Measurements from ENCODE around the gene NAP1L4.

NAP1L4 gene

DNA sequence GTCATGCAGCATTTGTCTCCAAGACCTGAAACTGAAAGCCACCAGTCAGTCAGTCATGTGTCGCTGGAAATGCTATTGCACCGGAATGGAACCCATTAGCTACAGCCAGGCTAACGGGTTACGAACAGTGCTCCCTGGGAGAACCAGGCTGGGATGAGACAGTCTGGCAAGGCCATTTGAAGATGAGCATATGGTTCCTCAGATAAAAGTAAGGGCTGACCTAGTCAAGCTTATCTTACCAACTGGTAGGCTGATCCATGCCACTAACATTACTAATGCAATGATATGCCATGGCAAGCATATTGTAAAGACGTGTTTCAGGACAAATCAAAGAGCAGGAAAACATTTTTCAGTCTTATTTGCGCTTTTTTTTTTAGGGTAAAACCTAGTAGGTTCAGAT, 28.4 kb downstream of the NAP1L4 start:
- H3K4me3 Mint-ChIP-seq, result no peak overlapping the region
- no peak for ATAC-seq
- no peaks in the 10 kb centered on the region for H3K9me3 Mint-ChIP-seq
- peaks cover 78% of the 10 kb centered on the region for H3K36me3 Mint-ChIP-seq
- no peak overlapping the region for H3K27ac Mint-ChIP-seq
- H3K4me1 Mint-ChIP-seq, result peaks cover 24% of the 10 kb centered on the region
- H3K27me3 Mint-ChIP-seq, result no peaks in the 10 kb centered on the region

DNA sequence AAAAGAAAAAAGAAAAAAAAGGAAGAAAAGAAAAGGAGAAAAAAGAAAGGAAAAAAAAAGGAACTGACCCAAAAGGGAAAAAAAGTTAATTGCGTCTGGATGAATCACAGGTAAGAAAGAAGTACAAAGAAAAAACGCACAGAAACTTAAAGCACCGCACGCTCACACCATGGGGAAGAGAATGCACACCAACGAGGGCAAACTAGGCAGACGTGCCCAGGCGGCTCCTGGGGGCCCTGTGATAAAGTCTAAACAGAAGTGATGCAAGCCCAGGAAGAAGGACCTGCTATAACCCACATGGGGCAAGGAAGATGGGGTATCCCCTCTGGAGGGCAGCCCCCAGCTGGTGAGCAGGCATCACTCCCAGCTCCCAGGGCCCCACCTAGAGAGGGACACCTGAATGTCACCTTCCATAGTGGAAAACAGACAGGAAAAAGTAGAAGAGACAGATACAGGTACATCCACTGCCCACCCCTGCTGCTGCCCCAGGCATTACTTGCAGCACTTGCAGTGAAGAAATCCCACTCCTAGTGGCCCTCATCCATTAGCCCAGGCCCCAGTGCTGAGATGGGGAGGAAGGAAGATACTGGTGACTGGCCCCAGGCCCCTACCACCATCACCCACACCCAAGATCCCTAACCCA, 28.9 kb downstream of the NAP1L4 start:
- H3K27me3 Mint-ChIP-seq, result no peaks in the 10 kb centered on the region
- H3K4me3 Mint-ChIP-seq, result no peak overlapping the region
- ATAC-seq, result no peak
- peaks cover 83% of the 10 kb centered on the region for H3K36me3 Mint-ChIP-seq
- no peaks in the 10 kb centered on the region for H3K9me3 Mint-ChIP-seq
- H3K27ac Mint-ChIP-seq, result peak overlapping the region; percentile 32
- H3K4me1 Mint-ChIP-seq, result peaks cover 24% of the 10 kb centered on the region

DNA sequence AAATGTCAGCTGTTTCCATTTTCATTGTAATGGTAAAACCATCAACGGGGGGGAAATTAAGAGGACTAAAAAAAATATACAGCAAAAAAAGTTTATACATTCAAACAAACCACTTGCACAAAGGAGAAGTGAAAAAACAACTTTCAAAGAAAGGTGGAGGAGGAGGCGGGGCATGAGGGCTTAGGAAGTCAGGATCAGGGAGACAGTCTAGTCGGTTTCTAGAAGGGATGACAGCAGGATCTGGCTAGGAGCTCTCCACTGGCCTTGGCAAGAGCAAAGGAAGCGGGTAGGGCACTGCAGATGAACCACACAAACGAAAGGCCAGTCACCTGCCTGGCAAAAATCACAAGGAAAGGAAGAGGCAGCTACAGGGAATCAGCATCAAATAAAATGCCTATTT, 31.0 kb downstream of the NAP1L4 start:
- H3K4me1 Mint-ChIP-seq, result peaks cover 24% of the 10 kb centered on the region
- H3K9me3 Mint-ChIP-seq, result no peaks in the 10 kb centered on the region
- H3K27ac Mint-ChIP-seq, result peak overlapping the region; percentile 53
- H3K4me3 Mint-ChIP-seq, result no peak overlapping the region
- no peak for ATAC-seq
- no peaks in the 10 kb centered on the region for H3K27me3 Mint-ChIP-seq
- H3K36me3 Mint-ChIP-seq, result peaks cover 83% of the 10 kb centered on the region

DNA sequence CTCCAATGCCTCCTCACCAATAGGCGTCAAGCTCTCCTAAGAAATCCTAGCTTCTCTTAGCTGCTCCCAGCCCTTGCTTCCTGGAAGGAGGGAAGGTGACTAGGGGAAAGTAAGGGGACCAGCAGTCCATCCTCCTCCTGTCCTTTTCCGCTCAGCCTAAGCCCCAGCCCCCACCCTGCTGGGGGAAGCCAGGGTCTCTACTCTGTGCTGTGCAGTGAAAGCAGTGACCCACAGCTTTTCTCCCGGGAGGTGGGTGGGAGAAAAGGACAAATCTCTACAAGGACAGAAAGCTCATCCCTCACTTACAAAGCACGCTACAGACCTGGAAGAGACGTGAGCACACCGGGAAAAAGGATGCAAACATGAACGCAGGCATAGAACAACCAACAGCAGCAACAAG, 32.0 kb downstream of the NAP1L4 start:
- Mint-ChIP-seq H3K27ac (no peak overlapping the region), H3K27me3 (no peaks in the 10 kb centered on the region), H3K36me3 (peaks cover 85% of the 10 kb centered on the region), H3K4me3 (no peak overlapping the region), H3K9me3 (no peaks in the 10 kb centered on the region), H3K4me1 (peaks cover 24% of the 10 kb centered on the region)
- no peak for ATAC-seq

DNA sequence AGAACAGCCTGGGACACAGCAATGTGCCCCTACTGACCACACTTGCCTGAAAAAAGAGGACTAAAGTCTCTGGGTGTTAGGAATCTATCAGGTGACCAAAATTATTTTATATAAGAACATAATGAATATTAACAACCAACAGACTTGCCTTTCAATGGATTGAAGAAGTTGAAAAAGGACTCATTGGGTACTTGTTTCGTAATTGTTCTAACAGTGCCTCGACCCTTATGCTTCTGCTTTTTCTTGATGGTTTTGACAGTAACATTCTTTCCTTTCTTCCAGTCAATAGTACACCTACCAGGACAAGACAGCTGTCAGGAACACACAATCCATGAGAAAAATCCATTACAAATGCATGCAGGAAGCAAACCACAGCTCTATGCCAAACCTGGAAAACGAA, 33.9 kb downstream of the NAP1L4 start:
- peaks cover 23% of the 10 kb centered on the region for H3K4me1 Mint-ChIP-seq
- H3K27ac Mint-ChIP-seq, result no peak overlapping the region
- no peaks in the 10 kb centered on the region for H3K9me3 Mint-ChIP-seq
- H3K4me3 Mint-ChIP-seq, result no peak overlapping the region
- H3K36me3 Mint-ChIP-seq, result peaks cover 74% of the 10 kb centered on the region
- H3K27me3 Mint-ChIP-seq, result no peaks in the 10 kb centered on the region
- ATAC-seq, result no peak

DNA sequence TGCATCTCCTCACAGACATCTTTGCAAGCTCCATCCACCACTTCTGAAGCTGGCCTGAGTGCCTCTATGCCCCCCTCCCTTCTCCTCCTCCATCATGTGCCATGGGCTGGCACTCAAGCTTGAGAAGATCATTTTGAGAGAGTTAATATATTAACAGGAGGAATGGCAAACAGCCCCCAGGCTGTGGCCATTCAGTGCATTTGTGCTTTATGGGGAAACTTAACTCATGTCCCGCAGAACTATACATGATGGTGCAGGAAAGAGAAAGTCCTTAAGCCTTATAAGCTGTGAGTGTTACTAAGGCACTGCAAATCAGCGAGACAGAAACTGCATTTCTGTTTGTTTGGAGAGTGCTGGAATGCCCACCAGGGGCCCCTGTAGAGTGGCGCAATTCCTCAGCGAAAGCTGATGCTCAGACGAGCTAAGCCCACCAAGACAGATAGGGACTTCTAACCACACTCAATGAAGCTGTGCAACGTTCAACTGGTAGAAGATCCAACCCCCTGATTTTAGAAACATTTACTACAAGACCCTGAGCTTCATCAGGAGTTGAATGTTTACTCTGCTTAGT, 36.1 kb downstream of the NAP1L4 start:
- Mint-ChIP-seq H3K9me3 (no peaks in the 10 kb centered on the region), H3K27me3 (no peaks in the 10 kb centered on the region), H3K27ac (no peak overlapping the region), H3K4me3 (no peak overlapping the region), H3K4me1 (peaks cover 2% of the 10 kb centered on the region), H3K36me3 (peaks cover 69% of the 10 kb centered on the region)
- no peak for ATAC-seq

DNA sequence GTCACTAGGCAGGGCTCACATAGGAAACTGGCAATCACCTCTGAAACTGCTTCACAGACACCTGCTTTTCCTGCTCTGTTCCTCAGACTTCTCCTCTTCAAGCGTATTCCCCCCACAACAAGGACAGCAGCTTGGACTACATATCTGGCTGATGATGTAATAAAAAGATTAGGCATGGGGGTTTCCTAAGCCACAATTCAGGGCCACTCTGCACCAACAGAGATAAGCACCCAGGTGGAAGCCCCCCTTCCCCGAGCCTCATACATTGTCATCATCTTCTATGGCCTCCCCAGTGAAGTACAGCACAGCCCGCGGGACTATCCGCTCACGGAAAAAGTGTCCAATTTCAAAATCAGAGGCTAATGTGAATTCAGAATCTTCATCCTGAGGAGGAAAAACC, 37.9 kb downstream of the NAP1L4 start:
- ATAC-seq, result no peak
- no peak overlapping the region for H3K27ac Mint-ChIP-seq
- no peaks in the 10 kb centered on the region for H3K9me3 Mint-ChIP-seq
- H3K4me3 Mint-ChIP-seq, result no peak overlapping the region
- H3K4me1 Mint-ChIP-seq, result no peaks in the 10 kb centered on the region
- no peaks in the 10 kb centered on the region for H3K27me3 Mint-ChIP-seq
- peaks cover 74% of the 10 kb centered on the region for H3K36me3 Mint-ChIP-seq

DNA sequence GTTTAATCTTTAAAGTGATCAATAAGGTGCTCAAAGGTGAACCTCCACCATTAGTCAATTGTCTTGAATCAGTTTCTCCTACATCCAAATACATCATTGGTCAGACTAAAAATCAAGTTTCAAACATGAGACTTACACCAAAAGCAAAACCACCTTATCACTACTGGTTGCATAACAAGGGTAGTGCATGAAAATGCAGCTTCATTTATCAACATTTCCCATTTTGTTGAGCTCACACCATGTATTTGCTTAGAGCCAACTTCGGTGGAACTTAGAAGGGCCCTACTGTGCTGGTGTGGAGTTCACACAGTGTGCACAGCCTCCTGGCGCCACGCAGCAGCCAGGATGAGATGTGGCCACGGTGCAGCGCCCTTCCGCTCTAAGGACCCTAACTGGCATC, 39.8 kb downstream of the NAP1L4 start:
- no peaks in the 10 kb centered on the region for H3K4me1 Mint-ChIP-seq

DNA sequence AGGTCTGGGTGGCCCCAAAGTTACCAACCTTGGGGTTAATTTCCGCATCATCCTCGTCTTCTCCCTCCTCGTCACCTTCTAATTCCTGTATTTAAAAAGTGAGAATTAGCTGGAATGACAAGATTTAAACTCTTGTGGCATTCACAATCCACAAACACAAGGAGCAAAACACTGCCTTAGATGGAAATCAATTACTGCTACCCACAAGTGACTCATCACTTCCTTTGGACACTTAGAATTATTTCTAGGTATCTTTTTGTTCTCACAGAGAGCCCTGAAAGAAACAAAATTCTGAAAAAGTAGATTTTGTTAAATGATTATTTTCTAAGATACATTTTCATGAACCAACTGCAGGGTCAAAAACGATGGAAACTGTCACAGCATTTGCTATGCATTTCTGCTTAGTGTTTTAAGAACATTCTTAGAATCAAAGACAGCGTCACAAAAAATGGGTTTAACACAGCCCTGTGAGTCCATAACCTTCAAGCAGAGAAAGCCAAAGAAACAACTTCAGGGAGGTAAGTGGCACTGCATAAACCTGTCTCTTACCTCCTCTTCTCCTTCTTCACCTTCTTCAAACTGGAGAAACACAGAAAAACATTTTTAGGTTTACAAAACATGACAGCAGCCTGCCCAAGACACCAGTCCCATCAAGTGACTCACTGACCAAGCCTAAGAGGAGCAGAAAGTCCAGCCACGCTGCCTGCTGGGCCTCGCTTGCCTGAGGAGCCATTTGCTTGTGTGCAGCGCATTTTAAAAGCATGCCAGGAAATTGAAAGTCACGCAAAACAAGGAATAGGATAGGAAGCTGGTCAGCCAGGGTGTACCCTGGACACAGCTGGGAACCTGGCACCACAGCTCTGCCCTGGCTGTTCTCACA, 40.7 kb downstream of the NAP1L4 start:
- Mint-ChIP-seq H3K27me3 (no peaks in the 10 kb centered on the region), H3K4me3 (no peak overlapping the region), H3K9me3 (no peaks in the 10 kb centered on the region), H3K36me3 (peaks cover 77% of the 10 kb centered on the region), H3K4me1 (peaks cover 3% of the 10 kb centered on the region), H3K27ac (no peak overlapping the region)
- ATAC-seq, result no peak

More for the DNA sequence above, 39.8 kb downstream of the NAP1L4 start:
- ATAC-seq, result no peak
- Mint-ChIP-seq H3K27ac (no peak overlapping the region), H3K4me3 (no peak overlapping the region), H3K9me3 (no peaks in the 10 kb centered on the region), H3K36me3 (peaks cover 80% of the 10 kb centered on the region), H3K27me3 (no peaks in the 10 kb centered on the region)

DNA sequence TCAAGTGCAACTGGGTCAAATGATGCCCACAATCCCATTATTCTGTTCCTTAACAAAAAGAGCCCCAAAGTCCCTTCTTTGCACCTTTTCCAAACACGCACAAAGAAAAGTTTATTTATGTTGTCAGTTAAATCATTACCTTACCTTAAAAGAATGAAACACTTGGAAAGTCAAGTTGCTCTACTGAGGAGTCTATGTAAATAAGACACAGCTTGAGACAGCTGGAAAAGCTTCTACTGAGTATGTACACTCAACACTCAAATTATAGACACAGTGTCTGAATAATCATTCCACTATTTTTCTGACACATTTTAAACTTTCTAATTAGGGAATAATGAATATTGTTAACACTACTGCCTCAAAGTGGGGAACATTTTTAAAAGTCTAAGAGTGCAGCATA, 41.3 kb downstream of the NAP1L4 start:
- Mint-ChIP-seq H3K36me3 (peaks cover 77% of the 10 kb centered on the region), H3K4me3 (no peak overlapping the region), H3K27me3 (no peaks in the 10 kb centered on the region), H3K27ac (no peak overlapping the region), H3K9me3 (no peaks in the 10 kb centered on the region), H3K4me1 (peaks cover 10% of the 10 kb centered on the region)
- no peak for ATAC-seq

DNA sequence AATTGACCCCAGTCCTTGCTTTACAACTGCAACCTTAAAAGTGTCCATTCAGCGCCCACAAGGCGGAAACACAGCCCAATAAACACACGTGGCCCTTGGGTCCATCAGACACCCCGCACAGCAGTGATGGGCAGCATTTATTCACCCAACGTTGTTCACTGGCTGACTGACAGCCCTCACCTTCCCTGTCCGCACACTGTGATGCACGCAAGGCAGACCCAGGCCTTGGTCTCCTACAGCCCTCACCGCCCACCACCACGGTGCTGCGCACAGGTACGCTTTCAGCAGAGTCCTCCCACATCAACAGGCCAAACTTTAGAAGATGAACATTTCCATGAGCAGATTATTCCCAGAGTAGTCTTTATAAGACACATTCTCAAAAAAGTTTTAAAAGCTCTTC, 42.2 kb downstream of the NAP1L4 start:
- no peaks in the 10 kb centered on the region for H3K27me3 Mint-ChIP-seq
- peaks cover 79% of the 10 kb centered on the region for H3K36me3 Mint-ChIP-seq
- no peak overlapping the region for H3K27ac Mint-ChIP-seq
- no peak overlapping the region for H3K4me3 Mint-ChIP-seq
- no peak for ATAC-seq
- no peaks in the 10 kb centered on the region for H3K9me3 Mint-ChIP-seq
- H3K4me1 Mint-ChIP-seq, result peaks cover 12% of the 10 kb centered on the region

DNA sequence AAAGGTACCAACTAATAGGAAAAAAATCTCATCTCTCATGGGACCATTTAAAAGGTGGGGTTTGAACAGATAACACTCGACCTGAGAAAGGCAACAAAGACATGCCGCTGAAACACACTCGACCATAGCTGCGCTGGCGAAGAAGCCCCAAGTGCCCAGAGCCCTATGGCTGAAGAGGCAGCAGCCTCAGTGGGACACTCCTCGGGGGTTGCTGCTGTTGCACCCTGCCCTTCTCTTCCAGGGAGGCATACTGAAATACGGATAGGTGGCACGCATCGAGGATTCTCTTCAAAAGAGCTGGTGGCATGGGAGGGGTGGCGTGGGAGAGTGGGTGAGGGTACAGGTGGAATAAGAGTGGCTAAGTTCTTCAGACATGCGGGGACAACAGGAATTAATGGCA, 44.4 kb downstream of the NAP1L4 start:
- no peaks in the 10 kb centered on the region for H3K27me3 Mint-ChIP-seq
- peaks cover 74% of the 10 kb centered on the region for H3K36me3 Mint-ChIP-seq
- no peak overlapping the region for H3K4me3 Mint-ChIP-seq
- H3K27ac Mint-ChIP-seq, result no peak overlapping the region
- ATAC-seq, result no peak
- no peaks in the 10 kb centered on the region for H3K9me3 Mint-ChIP-seq
- H3K4me1 Mint-ChIP-seq, result peaks cover 12% of the 10 kb centered on the region

DNA sequence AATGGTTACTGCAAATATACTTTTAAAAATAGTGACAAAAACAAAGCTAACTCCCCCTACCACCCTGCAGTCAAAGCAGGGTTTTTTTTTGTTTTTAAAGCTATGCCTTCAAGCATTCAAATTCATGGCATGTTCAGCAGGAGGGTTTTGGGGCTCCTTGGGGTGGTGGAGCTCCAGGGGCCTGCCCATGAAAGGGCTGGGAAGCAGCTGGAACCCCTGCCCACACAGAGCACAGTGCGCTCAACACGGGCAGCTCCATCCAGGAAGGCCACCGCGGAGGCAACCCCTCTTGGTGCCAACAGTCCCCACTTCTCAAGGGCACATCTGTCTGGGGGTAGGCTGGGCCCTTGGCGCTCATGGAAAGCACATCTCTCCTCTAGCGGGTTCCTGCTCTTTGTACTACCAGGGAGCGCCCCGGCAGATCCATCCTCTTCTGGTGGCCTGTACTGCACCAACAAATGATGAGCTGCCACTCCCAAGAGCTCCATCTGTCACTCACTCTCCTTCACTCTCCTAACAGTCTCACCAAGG, 46.3 kb downstream of the NAP1L4 start:
- ATAC-seq, result no peak
- H3K4me1 Mint-ChIP-seq, result peaks cover 12% of the 10 kb centered on the region
- H3K27me3 Mint-ChIP-seq, result no peaks in the 10 kb centered on the region
- no peak overlapping the region for H3K4me3 Mint-ChIP-seq
- H3K36me3 Mint-ChIP-seq, result peaks cover 56% of the 10 kb centered on the region
- peak overlapping the region; percentile 35 for H3K27ac Mint-ChIP-seq
- no peaks in the 10 kb centered on the region for H3K9me3 Mint-ChIP-seq

DNA sequence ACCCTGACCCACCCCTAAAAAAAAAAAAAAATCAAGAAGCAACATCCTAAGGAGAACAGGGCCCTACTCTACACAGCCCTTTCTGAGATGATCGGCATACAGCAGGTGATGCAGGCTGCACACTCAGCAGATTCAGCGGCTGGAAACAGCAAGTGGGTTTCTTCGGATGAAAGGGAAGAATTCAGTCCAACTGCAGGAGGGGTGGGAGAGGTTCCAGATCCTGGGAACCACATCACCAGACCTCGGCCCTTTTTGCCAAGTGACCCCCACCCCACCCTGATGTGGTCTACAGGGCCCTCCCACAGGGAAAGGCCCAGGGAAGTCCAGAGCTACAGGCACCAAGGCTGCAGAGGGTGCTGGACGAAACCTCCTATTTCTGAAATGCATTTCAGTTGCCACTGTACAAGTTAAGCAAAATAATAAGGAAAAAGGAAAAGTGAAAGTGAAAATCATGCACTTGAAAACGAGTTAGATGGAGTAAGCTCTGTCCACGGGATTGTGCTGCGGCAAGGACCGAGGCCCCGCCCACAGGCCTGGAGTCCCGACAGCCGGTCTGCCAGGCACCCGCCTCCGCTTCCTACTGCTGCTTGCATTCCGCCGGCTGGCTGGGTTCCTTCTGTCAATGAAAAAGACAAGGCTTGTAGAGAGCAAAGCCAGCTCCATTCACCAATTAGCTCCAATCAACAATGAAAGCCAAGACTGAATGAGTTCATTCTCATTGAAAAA, 46.9 kb downstream of the NAP1L4 start:
- H3K4me3 Mint-ChIP-seq, result no peak overlapping the region
- H3K27me3 Mint-ChIP-seq, result no peaks in the 10 kb centered on the region
- H3K4me1 Mint-ChIP-seq, result peaks cover 12% of the 10 kb centered on the region
- peak overlapping the region; percentile 35 for H3K27ac Mint-ChIP-seq
- peaks cover 53% of the 10 kb centered on the region for H3K36me3 Mint-ChIP-seq
- H3K9me3 Mint-ChIP-seq, result no peaks in the 10 kb centered on the region
- no peak for ATAC-seq

DNA sequence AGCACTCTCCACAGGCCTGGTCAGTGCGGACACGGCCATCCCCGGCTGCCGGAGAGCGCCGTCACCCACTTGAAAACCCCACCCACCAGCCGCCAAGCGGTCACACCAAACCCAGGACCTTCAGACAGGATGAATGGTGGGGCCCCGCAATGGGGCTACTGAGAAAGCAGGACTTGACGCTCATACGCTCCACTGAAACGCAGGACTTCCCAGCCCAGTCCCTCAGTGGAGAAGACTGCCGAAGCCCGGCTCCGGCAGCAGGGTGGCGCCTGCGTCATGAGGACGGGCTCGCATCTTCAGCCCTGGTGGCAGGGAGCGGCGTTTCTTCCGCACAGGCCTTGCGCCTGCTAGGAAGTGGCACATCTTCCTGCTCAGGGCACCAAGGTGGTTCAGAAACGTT, 47.6 kb downstream of the NAP1L4 start:
- H3K27me3 Mint-ChIP-seq, result no peaks in the 10 kb centered on the region

More for the DNA sequence above, 47.6 kb downstream of the NAP1L4 start:
- peaks cover 50% of the 10 kb centered on the region for H3K36me3 Mint-ChIP-seq
- peaks cover 12% of the 10 kb centered on the region for H3K4me1 Mint-ChIP-seq
- H3K4me3 Mint-ChIP-seq, result no peak overlapping the region
- H3K9me3 Mint-ChIP-seq, result peaks cover 3% of the 10 kb centered on the region
- no peak overlapping the region for H3K27ac Mint-ChIP-seq
- ATAC-seq, result no peak

Data from stimulated activated memory B cell treated with anti-CD40 and anti-IgM and Interleukin-4, amounts not matched to agents 10 μg/mL and 1 μg/mL and 100 μg/mL, for 72 hours (primary cell).